Measurements from ENCODE around the gene PDSS2. TPM values are rescaled to one million over a fixed set of nuclear protein-coding genes. Genes with fewer than 3 reads are reported as not detected.

PDSS2 gene
- total RNA-seq, 2 experiments from 2014 or later = 9.8 to 10.4 TPM

- Mint-ChIP-seq H3K4me1 (ENCODE audit: low read depth) (peaks cover 8% of the 10 kb centered on the region), H3K27me3 (no peaks in the 10 kb centered on the region), H3K9me3 (no peaks in the 10 kb centered on the region), H3K27ac (no peak overlapping the region), H3K36me3 (no peaks in the 10 kb centered on the region), H3K4me3 (no peak overlapping the region)
- POLR2A ChIA-PET = no interaction called here
- DNase-seq = no peak
- CTCF ChIA-PET = interaction anchor here (1.5 kb wide), 1 partner anchor 11 kb away, joined by 5 read pairs; no protein-coding TSS in a partner anchor
- intact Hi-C loops (cut with micrococcal nuclease) = no loop called here
Observed at GRCh38 chr6:107103082-107103481, 356.3 kb downstream of the PDSS2 start.

Other genes starting within 250 kb of the PDSS2 start
- gene SOBP, start 30.6 kb upstream of the PDSS2 start, total RNA-seq = under 1 TPM; 0.24 to 0.29 TPM

All from activated CD4-positive, alpha-beta memory T cell treated with anti-CD3 and anti-CD28 coated beads for 36 hours (primary cell).